Activated naive CD4-positive, alpha-beta T cell treated with anti-CD3 and anti-CD28 coated beads, Interleukin-2, amount 50 U/mL, for 24 hours (primary cell): ENCODE measurements around the gene CEP112.

Experiments
- H3K27ac Mint-ChIP-seq: one replicate; pipeline ENCODE4 v1.8.0; 2021; ENCODE audit warnings: mild to moderate bottlenecking, mixed read lengths
- H3K27me3 Mint-ChIP-seq: one replicate; pipeline ENCODE4 v1.8.0; 2021; ENCODE audit warnings: mixed read lengths
- H3K36me3 Mint-ChIP-seq: one replicate; pipeline ENCODE4 v1.8.0; 2021; ENCODE audit warnings: mixed read lengths
- H3K4me1 Mint-ChIP-seq: one replicate; pipeline ENCODE4 v1.8.0; 2021; ENCODE audit warnings: mixed read lengths
- H3K4me3 Mint-ChIP-seq: one replicate; pipeline ENCODE4 v1.8.0; 2021; ENCODE audit warnings: mild to moderate bottlenecking, mixed read lengths
- H3K9me3 Mint-ChIP-seq: one replicate; pipeline ENCODE4 v1.8.0; 2021; ENCODE audit warnings: mixed read lengths

Gene CEP112

DNA sequence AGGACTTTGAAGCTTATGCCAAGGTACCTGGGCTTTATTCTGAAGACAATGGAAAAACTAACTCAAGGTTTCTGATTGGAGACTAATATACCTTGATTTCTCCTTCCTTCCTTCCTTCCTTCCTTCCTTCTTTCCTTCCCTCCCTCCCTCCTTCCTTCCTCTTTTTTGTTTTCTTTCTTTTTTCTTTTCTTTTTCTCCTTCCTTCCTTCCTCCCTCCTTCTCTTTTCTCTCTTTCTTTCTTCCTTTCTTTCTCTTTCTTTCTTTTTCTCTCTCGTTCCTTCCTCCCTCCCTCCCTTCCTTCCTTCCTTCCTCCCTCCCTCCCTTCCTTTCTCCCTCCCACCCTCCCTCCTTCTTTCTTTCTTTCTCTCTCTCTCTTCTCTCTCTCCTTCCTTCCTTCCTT, 531.9 kb downstream of the CEP112 start:
- H3K27me3 Mint-ChIP-seq = no peaks in the 10 kb centered on the region
- H3K4me1 Mint-ChIP-seq = peaks cover 25% of the 10 kb centered on the region

DNA sequence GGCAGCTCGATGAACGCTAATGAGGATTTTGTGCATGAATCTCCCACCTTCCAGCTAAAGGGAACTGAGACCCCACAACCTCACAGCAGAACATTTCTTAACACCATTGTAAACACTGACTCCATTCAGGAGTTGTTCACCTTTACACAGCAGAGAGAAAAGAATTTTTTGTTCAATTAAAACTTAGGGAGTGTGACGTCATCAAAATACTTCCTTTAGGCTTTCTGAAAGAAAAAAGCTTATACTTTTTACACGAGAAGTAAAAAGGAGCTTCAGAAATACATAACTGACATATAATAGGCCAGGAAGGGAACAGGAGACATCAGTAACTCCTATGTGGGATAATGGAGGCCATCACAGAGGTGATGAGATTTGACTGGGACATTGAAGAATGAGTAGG, 532.4 kb downstream of the CEP112 start:
- H3K36me3 Mint-ChIP-seq = no peaks in the 10 kb centered on the region
- H3K9me3 Mint-ChIP-seq = no peaks in the 10 kb centered on the region
- peaks cover 25% of the 10 kb centered on the region for H3K4me1 Mint-ChIP-seq
- no peaks in the 10 kb centered on the region for H3K27me3 Mint-ChIP-seq
- no peak overlapping the region for H3K4me3 Mint-ChIP-seq
- H3K27ac Mint-ChIP-seq = no peak overlapping the region

More for the DNA sequence above, 531.9 kb downstream of the CEP112 start:
- Mint-ChIP-seq H3K27ac (no peak overlapping the region), H3K4me3 (no peak overlapping the region), H3K36me3 (no peaks in the 10 kb centered on the region), H3K9me3 (no peaks in the 10 kb centered on the region)

DNA sequence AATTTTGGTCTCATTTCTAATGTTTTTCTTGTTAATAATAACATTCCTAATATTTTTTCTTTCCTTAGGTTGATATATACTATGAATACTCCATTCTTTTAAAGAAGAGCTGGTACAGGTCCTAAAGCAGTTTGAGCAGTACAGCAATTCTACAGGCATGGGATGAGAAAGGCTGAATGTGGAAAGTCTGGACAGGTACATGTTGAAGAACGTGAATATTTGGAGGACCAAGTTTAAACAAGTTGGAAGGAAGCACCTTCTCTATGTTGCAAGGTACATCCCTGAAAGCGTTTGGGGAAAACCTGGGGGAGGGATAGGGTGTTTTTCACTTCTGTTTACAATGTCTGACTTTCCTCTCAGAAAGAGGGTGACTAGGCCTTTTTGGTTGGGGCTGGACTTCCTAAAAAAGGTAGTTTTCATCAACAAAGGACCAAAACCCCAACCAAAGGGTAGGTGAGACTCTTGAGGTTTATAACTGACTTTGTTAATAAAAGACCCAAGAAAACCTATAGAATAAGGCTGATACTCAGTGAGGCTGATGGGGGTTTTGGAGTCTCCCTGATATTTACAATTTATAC, 534.6 kb downstream of the CEP112 start:
- Mint-ChIP-seq H3K4me1 (peaks cover 25% of the 10 kb centered on the region), H3K4me3 (no peak overlapping the region)

DNA sequence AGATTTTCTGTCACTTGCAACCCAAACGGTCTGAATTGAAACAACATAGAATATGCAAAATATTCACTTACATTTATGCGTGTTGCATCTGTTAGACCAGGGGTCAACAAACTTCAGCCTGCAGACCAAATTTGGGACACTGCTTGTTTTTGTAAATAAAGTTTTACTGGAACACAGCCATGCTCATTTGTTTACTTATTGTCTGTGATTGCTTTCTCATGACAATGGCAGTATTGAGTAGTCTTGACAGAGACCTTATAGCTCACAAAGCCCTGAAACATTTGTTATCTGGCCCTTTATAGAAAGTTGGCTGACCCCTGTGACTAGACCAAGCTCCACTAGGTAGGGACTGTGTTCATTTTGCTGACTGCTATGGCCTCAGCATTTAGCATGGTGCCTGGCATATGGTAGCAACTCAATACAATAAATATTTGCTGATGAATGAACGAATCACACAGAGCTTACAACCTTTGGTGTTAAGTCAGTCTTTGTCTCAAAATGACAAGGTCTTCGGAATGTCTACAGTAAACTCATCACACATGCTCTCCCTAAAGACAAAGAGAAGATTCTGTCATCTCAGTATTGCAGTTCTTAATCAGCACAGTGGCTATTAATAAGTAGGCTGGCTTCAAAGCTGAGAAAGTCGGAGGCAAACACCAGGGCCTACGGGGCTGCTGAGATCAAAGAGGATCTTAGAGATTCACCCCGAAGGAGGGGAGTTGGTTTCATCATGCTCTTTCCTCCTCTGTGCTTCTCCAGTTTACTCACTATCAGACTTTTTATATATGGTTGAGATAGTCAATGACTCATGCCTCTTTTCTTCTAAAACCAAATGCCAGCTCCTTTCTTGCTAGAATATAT, 535.3 kb downstream of the CEP112 start:
- Mint-ChIP-seq H3K36me3 (no peaks in the 10 kb centered on the region), H3K4me1 (peaks cover 25% of the 10 kb centered on the region), H3K27ac (peak overlapping the region; percentile 2), H3K9me3 (no peaks in the 10 kb centered on the region), H3K27me3 (no peaks in the 10 kb centered on the region), H3K4me3 (no peak overlapping the region)

More for the DNA sequence above, 534.6 kb downstream of the CEP112 start:
- Mint-ChIP-seq H3K36me3 (no peaks in the 10 kb centered on the region), H3K27ac (peak overlapping the region; percentile 2), H3K27me3 (no peaks in the 10 kb centered on the region), H3K9me3 (no peaks in the 10 kb centered on the region)

DNA sequence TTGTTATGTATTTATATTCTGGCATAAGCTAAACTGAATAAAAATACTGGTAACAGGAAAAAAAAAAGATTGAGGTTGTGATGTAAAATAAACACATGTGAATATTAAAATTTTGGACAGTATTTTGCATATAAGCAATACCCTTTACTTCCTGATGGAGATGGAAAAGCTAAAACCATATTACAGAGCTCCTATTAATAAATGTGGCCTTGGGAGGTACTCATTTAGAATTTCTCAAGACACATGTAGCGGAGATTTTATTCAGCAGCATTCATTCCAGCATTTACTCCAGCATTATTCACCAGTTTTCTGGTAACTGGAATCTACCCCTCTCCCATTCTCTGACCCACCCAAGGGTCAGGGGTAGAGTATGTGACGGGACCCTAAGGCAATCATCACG, 536.2 kb downstream of the CEP112 start:
- no peak overlapping the region for H3K4me3 Mint-ChIP-seq
- H3K4me1 Mint-ChIP-seq = peaks cover 22% of the 10 kb centered on the region
- H3K36me3 Mint-ChIP-seq = no peaks in the 10 kb centered on the region
- H3K9me3 Mint-ChIP-seq = no peaks in the 10 kb centered on the region
- H3K27me3 Mint-ChIP-seq = no peaks in the 10 kb centered on the region
- no peak overlapping the region for H3K27ac Mint-ChIP-seq

DNA sequence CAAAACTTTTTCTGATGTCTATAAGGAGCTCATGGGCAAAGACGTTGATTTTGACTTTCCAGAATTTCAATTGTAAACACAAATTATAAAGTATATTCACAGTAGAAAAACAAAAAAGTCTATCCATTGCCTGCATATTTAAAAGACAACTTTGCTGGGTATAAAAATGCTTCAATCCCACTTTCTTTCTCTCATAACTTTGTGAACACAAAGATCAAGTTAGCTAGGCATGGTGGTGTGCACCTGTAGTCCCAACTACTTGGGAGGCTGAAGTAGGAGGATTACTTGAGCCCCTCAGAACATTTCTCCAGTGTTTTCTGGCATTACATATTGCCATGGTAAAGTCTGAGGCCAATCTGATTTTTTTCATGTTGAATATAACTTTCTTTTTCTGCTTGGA, 547.4 kb downstream of the CEP112 start:
- peaks cover 8% of the 10 kb centered on the region for H3K36me3 Mint-ChIP-seq
- H3K4me1 Mint-ChIP-seq = no peaks in the 10 kb centered on the region
- H3K4me3 Mint-ChIP-seq = no peak overlapping the region
- no peak overlapping the region for H3K27ac Mint-ChIP-seq
- H3K27me3 Mint-ChIP-seq = no peaks in the 10 kb centered on the region
- peaks cover 18% of the 10 kb centered on the region for H3K9me3 Mint-ChIP-seq

DNA sequence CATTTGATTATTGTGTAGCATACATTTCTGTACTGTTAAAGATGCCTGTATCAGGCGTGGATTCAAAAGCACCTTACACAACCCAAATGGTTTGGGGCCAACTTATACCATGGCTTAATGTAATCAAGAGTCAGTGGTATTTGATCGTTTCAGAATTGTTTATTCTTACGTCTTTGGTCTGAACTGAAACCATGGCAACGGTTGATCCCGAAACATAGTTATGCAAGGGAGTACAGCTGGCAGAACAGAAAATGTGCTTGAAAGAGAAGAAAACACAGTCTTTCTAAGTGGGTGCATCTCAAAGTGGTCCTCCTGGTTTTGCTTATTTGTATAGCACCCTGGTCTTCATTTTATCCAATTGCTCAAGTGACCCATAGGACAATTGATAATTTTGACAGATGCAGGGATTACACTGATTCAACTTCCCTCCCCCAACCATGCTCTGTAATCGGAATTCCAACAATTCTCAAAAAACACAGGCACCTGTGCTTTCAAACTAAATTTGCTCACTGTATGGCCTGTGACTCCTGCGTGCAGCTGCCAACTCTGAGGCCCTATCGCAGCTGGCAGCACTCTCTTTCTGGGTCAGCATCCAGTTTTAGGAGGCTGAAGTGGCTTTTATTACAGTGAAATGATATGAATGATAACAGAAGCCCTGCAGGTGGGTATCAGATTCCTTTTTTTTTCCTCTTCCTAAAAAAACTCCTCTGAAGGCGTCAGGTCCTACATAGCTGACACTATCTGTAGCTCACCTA, 553.5 kb downstream of the CEP112 start:
- H3K27ac Mint-ChIP-seq = peak overlapping the region; percentile 18
- H3K4me1 Mint-ChIP-seq = peaks cover 2% of the 10 kb centered on the region
- no peaks in the 10 kb centered on the region for H3K9me3 Mint-ChIP-seq
- no peaks in the 10 kb centered on the region for H3K27me3 Mint-ChIP-seq
- H3K36me3 Mint-ChIP-seq = no peaks in the 10 kb centered on the region
- H3K4me3 Mint-ChIP-seq = no peak overlapping the region

DNA sequence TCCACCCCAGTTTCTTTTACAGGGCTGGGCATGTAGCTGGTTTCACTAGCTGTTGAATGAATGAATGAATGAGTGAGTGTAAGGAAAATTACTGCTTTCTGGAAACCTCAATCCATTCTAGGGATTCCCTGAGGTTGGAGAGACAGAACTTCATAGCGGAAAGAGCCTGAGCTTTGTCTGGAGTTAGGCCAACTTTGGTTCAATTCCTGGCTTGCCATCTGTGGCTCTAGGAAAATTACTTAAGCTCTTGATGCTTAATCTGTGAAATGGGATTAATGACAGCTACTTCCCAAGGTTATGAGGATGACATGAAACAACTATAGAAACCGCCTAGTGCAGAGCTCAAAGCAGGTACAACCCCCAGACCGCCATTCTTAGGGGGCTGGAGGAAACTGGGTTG, 554.1 kb downstream of the CEP112 start:
- H3K36me3 Mint-ChIP-seq = no peaks in the 10 kb centered on the region
- H3K27ac Mint-ChIP-seq = no peak overlapping the region
- H3K4me3 Mint-ChIP-seq = no peak overlapping the region
- H3K4me1 Mint-ChIP-seq = peaks cover 7% of the 10 kb centered on the region
- no peaks in the 10 kb centered on the region for H3K27me3 Mint-ChIP-seq
- no peaks in the 10 kb centered on the region for H3K9me3 Mint-ChIP-seq

DNA sequence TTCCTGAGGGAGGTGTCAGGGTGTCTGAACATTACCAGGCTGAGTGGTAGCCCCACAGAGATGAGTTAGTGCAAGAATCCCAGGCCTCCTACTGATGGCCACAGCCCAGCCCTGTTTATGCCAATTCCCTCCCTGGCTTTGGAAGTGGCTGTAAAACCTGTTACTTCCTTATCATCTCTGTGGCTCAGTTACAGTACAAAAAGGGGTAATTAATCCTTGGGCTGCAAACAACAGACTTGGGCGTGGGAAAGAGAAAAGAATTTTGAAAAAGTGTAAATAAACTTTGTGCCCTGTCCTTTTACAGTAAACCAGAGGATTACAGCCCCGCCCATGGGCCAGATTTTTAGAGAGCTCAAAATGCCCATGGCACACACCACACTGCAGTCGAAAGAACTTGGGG, 557.4 kb downstream of the CEP112 start:
- H3K36me3 Mint-ChIP-seq = no peaks in the 10 kb centered on the region
- H3K4me3 Mint-ChIP-seq = no peak overlapping the region
- no peak overlapping the region for H3K27ac Mint-ChIP-seq
- no peaks in the 10 kb centered on the region for H3K27me3 Mint-ChIP-seq
- H3K4me1 Mint-ChIP-seq = peaks cover 7% of the 10 kb centered on the region
- H3K9me3 Mint-ChIP-seq = no peaks in the 10 kb centered on the region

DNA sequence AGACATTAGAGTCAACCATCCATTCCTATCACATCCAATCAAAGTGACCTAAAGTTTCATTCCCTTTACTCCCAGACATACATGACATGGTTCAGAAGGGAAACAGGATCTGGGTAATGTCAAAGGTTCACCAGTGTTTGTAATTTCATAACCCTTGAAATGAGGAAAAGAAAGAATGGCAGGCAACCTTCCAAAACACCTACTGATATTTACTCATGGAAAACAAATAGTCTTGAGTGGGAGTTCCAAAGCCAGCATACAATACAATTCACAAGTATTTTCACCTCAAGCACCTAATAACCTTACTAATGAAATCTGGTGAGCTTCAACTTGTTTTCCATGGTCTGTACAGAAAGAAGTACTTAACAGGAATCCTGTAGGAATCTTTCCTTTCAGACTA, 557.9 kb downstream of the CEP112 start:
- Mint-ChIP-seq H3K36me3 (no peaks in the 10 kb centered on the region), H3K4me3 (no peak overlapping the region), H3K27ac (no peak overlapping the region), H3K9me3 (no peaks in the 10 kb centered on the region), H3K27me3 (no peaks in the 10 kb centered on the region), H3K4me1 (peaks cover 7% of the 10 kb centered on the region)

DNA sequence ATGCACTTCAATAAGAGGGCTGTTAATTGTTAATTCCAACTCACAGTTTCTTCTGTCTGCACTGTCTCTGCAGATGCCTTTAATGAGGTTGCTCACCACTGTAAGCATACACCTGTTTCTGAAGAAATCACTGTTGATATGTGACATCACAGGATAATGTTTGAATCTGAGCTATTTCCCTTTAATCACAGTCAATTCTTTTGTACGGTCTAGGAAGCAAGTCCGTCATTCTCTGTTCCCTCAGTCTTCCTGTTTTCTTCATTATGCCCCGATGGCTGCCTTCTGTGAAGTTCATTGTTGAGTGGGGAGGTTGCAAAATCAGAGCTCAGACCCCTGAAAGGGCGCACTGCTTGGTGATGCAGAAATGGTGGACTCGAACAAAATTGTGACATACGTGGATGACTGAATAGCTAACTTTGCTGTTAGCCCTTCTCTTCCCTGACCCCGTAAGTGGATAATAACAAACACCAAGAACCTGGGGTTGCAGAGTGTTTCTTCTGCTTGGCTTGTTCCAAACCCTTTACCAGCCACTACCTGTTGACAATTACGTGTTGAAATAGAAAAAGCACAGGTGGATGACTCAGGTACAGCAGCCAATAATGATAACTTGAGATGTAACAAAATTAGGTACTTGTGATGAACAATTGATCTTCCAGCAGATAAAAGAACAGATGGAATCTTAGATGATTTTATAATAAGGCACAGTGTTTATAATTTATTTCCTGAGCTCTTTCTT, 558.6 kb downstream of the CEP112 start:
- no peak overlapping the region for H3K27ac Mint-ChIP-seq
- no peaks in the 10 kb centered on the region for H3K9me3 Mint-ChIP-seq
- H3K4me3 Mint-ChIP-seq = no peak overlapping the region
- peaks cover 7% of the 10 kb centered on the region for H3K4me1 Mint-ChIP-seq
- H3K36me3 Mint-ChIP-seq = no peaks in the 10 kb centered on the region
- H3K27me3 Mint-ChIP-seq = no peaks in the 10 kb centered on the region

DNA sequence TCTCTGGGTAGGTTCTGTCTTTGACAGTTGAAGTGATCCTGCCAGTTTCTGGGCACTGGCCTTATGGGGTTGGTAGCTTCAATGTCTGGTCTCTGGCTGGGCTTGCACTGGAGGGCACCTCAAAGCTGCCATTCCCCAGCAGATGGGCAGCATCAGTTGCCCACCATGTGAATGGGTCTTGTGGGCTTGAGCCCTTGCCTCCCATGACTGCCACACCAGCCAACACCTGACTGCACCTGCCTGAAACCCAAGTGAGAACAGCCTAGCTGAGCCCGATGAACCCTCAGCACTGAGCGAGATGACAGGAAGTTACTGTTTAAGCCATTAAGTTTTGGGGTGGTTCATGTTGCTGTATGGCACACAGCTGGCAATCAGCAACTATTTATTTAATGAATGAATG, 561.4 kb downstream of the CEP112 start:
- H3K4me3 Mint-ChIP-seq = no peak overlapping the region
- no peak overlapping the region for H3K27ac Mint-ChIP-seq
- no peaks in the 10 kb centered on the region for H3K36me3 Mint-ChIP-seq
- peaks cover 1% of the 10 kb centered on the region for H3K27me3 Mint-ChIP-seq
- H3K9me3 Mint-ChIP-seq = no peaks in the 10 kb centered on the region
- peaks cover 7% of the 10 kb centered on the region for H3K4me1 Mint-ChIP-seq

DNA sequence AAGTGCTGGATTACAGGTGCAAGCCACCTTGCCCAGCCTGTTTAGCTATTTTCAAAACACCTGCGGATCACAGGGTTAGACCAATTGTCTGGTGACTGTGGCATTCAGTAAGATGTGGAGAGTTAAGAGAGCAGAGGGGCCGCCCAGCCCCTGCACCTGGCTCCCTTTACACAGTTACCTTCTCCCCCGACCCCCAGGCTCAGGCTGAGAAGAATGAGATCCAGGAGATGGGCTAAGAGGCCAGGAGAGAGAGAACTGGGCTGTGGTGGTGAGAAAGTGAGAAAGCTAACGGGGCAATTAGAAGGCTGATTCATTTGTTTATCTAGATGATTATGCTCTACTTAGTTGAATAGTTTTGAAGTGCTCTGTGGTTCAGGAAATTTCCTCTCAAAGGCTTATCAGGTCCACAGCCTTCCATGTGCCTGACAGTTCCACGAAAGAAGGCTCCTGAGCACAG, 562.7 kb downstream of the CEP112 start:
- Mint-ChIP-seq H3K36me3 (no peaks in the 10 kb centered on the region), H3K9me3 (no peaks in the 10 kb centered on the region), H3K4me1 (peaks cover 7% of the 10 kb centered on the region), H3K27ac (no peak overlapping the region), H3K4me3 (no peak overlapping the region), H3K27me3 (peaks cover 1% of the 10 kb centered on the region)

DNA sequence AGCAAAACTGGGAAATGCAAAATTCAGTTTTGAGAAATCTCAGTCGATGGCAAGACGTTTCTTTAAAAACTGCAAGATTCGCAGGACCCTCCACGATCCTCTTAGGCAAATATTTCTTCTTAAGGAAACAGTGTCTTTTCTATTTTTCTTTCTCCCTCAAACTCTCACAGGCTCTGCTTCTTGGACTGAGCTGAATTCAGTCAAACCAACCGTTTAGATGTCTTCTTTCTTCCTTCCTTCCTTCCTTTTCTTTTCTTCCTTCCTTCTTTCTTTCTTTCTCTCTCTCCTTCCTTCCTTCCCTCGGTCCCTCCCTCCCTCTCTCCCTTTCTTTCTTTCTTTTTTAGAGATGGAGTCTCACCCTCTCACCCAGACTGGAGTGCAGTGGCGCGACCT, 563.3 kb downstream of the CEP112 start:
- H3K27me3 Mint-ChIP-seq = peaks cover 1% of the 10 kb centered on the region
- no peak overlapping the region for H3K27ac Mint-ChIP-seq
- no peaks in the 10 kb centered on the region for H3K9me3 Mint-ChIP-seq
- H3K4me3 Mint-ChIP-seq = no peak overlapping the region
- no peaks in the 10 kb centered on the region for H3K36me3 Mint-ChIP-seq
- H3K4me1 Mint-ChIP-seq = peaks cover 7% of the 10 kb centered on the region

DNA sequence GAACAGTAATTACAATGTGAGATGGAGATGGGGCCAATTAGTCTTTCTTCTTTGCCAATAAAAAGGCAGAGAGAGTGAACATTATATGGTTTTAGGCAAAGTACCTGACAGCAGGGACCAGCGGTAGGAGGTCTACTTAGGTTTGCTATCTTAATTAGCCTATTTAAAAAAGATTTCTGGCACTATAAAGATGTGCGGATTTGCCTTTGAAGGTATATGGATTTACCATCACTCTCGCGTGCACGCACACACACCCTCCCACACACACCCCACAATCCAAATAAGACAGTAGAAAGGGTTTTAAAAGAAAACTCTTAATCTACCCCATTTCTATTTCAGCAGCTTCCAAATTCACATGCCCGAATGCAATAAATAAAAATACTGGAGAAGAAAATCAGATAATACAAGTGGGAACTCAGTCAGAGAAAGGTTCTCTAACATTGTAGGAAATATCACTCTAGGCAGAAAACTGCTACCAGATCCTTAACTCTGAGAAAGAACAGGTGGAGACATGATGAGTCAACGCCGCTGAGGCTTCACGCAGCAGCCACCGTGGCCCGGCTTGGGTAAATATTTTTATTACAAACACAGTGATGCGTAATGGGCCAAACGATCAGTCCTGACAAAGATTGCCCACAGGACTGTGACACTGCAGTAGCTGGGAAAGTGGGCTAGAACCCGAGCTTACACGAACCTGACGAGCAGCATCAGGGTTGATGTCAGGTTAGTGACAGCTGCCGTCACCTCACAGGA, 563.9 kb downstream of the CEP112 start:
- Mint-ChIP-seq H3K27ac (no peak overlapping the region), H3K36me3 (no peaks in the 10 kb centered on the region), H3K9me3 (no peaks in the 10 kb centered on the region), H3K4me3 (no peak overlapping the region), H3K4me1 (peaks cover 2% of the 10 kb centered on the region), H3K27me3 (peaks cover 1% of the 10 kb centered on the region)
